Loucy (cell line): ENCODE results near the gene ATP6V0D1.

Source experiments
- CTCF ChIP-seq: fragments of 200-600 bp; sonication (generic); conservative IDR thresholded peaks from 2 replicates; pipeline ENCODE4 v1.5.1; 2014; ENCODE audit warnings: mild to moderate bottlenecking, antibody characterized with exemption, low read length
- EZH2phosphoT487 ChIP-seq: fragments of 200-600 bp; IDR thresholded peaks from 2 replicates; pipeline ENCODE4 v1.6.1; 2018; ENCODE audit warnings: antibody characterized with exemption, mild to moderate bottlenecking, moderate library complexity, borderline replicate concordance

- TF ChIP-seq EZH2phosphoT487 (no peak), CTCF (no peak)
These were observed 36.5 kb downstream of the ATP6V0D1 start for GRCh38 chr16:67444259-67445125.
